ENCODE measurements around the gene MRPL20.
"Not testable (repeated sequence)": the region's sequence is repeated elsewhere in the genome, so short reads cannot be mapped to it uniquely, and the experiment has no call there.

Gene MRPL20

GRCh38 chr1:1406101-1406820, 832 bp downstream of the MRPL20 start:
- no peak for DNase-seq (ENCODE audit: low spot score)

DNA sequence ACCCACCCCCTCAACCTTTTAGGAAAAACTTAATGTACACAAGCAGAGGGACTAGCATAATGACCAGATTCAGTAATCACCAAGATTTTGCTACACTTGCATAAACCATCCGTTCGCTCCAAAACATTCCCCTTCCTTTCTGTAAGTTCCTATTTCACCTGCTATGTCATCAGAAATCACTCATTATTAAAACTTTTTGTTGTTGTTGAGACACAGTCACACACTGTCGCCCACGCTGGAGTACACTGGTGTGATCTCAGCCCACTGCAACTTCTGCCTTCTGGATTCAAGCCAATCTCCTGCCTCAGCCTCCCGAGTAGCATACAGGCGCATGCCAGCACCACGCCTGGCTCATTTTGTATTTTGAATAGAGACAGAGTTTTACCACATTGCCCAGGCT, 3.4 kb downstream of the MRPL20 start:
- no peak for DNase-seq (ENCODE audit: low spot score)

DNA sequence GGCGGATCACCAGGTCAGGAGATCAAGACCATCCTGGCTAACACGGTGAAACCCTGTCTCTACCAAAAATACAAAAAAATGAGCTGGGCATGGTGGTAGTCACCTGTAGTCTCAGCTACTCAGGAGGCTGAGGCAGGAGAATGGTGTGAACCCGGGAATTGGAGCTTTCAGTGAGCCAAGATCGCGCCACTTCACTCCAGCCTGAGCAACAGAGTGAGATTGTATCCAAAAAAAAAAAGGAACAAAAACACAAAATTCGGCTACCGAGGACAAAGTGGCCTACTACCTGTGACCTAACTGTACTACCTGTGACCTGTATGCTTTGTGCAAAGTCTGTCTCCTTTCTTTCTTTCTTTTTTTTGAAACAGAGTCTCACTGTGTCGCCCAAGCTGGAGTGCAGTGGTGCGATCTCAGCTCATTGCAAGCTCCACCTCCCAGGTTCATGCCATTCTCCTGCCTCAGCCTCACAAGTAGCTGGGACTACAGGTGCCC, 4.1 kb downstream of the MRPL20 start:
- not testable (repeated sequence) for DNase-seq (ENCODE audit: low spot score)

DNA sequence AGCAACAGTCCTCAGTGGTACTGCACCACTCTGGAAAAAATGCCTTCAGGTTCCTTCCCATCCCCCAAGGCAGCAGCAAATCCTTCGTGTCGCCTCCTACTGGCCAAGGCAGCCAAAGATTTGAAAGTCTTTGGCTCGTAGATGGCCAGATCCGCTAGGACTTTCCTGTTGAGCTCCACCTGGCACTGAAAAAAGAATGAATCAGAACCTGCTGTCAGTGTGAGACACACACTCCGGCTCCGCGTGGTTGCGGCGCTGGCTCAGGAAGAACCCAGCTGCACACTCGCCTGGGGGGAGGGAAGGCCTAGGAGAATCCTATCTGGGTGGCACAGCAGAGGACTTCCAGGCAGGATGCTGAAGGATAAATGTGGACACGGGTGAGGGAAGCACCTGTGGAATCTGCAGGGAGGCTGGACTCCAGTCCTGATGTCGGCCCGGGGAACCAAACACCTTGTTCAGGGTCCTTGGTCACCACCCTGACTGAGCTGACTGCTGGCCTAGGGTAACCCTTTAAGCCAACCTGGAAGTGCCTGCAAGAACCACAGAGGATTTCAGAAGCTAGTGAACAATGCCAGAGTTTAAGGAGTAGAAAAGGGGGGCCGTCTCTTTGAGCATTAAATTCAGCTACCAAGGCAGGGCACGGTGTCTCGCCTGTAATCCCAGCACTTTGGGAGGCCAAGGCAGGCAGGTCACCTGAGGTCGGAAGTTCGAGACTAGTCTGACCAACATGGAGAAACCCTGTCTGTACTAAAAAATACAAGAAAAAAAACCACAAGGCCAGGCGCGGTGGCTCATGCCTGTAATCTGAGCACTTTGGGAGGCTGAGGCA, 4.8 kb downstream of the MRPL20 start:
- peak; percentile 64 for DNase-seq (ENCODE audit: low spot score)

- no peak for DNase-seq (ENCODE audit: low spot score)
These were observed 5.6 kb downstream of the MRPL20 start for GRCh38 chr1:1401457-1402010.

GRCh38 chr1:1400576-1401456, 6.3 kb downstream of the MRPL20 start:
- no peak for DNase-seq (ENCODE audit: low spot score)

DNA sequence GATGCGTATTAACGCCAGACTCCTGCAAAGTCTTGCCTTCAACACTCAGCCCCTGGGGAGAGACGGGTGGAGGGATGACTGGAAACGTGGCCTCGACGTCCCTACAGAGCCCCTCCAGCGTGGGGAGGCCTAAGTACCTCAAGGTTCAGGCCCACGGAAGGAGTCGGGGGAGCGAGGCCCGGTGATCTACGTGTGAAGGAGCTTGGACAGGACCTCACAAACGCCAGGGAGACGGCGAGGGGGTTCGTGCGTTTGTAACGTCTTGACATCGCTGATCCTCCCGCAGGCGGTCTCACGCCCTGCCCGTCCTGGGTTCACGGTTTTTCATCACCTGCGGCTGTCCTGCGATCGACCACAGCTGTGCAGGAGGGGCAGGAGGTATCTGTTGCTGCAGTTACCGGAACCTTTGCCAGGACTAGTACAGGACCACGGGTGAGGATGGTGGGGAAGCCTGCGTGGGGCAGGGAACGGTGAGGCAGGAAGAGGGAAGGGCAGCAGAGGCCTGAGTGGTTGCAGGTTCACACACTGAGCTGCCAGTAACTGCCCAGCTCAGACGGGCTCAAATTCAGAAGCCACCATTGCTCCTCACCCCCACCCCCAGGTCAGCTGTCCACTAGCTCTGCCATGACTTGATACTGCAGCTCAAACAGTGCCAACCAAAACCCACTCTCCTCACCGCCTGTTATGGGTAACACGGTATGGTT, 7.1 kb downstream of the MRPL20 start:
- DNase-seq (ENCODE audit: low spot score), result no peak

DNA sequence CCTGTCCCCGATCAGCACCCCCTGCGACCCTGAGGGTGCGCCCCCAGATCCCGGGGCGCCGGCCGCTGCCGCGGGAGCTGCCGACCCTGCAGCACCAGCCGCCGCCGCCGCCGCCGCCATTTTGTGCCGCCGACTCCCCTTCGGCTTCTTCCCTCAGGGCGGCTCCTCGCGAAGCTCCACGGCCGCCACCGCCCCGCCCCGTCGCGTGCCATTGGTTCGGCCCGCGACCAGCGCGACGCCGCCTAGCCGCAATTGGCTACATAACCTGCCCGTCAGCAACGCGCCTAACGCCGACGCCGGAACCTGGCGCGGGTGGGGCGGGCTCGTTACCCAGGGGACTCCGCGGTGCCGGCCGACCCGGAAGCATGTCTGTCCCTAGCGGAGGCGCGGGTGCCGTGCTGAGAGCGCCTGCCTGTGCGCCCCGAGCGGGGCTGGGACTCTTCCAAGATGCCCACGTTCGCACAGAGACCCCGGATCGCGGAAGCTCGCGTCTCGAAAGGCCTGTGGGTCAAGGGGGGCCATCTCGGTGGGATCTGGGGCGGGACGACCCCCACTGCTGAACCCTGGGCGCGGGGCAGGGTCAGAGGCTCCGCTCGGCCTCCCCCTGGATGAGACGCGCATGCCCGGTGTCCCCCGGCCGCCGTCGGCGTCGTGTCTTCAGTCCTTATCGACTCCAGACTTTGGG, 7.8 kb downstream of the MRPL20 start, which contains the start of gene CCNL2:
CCNL2 (minus strand) TSS at position 149 of the 685 bp plus-strand sequence; CDS start at position 120, 29 bp downstream.
- DNase-seq (ENCODE audit: low spot score), result peak; percentile 99

DNA sequence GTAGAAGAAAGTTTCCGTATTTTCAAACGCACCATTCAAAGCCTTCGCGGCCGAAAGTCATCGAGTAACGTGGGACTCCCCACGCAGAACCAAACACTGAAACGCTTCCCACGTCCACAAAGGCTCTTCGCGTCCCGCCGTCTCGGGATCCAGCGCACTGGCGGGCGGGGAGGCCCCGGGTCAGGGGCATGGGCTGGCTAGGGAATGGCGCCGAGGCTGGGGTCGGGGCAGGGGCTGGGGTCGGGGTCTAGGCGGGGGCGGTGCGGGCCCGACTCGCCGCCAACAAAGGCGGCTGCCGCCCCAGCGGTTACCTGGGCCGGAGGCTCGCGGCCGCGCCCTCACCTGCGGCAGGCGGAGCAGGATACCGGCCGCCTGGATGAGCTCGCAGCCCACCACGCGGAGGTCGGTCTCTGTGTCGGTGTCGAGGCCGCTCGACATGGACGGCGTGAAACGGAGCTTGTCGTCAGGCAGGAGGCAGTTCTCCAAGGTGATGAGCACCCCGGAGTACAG, 8.4 kb downstream of the MRPL20 start:
- DNase-seq (ENCODE audit: low spot score), result no peak

DNA sequence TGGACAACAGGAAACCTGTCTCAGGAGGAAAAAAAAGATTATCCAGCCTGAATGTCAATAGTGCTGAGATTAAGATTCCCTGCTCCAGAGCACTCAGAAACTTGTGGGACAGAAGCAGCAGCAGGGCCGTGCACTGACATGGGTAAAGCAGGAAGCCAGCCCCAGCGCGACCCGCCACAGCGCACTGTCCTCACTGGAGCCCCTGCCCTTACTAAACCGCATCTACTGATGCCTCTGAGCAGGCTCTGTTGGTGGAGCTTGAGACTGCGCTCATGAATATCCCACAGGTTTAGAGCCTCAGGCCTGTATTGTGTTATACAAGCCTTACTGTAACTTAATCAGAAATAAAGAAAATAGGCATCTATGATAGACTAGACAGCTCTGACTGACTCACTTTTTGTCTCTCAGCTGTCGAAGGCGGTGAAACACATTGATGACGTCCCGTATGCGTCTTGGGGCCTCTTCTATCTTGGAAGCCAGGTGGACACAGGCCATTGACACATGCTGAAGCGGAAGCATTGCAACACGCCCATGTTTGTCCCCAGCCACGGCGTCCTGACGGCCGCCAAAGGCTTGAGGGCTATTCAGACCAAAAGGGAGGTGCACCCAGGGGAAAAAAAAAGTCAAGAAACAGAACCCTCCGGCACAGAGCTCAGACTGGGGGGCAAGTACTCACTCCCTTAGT, 9.1 kb downstream of the MRPL20 start:
- no peak for DNase-seq (ENCODE audit: low spot score)

DNA sequence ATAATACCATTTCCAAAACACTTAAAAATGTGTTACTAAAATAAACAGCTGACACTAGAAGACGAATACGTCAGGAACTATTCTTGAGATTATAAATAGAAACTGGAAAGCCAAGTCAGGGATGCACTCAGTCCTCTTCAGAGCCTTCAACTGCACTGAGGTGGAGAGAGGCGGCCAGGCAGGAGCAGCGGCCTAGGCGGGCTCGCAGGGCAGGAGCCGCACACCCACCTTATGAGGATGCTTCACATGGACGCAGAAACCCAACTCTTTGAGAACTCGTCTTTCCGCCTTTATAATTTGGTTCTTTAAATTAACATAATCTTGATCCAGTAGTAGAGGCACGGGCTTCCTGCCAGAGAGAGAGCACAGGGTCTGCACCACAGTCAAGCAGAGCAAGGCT, 11.9 kb downstream of the MRPL20 start:
- DNase-seq (ENCODE audit: low spot score), result no peak

- no peak for DNase-seq (ENCODE audit: low spot score)
These were observed 13.0 kb downstream of the MRPL20 start for GRCh38 chr1:1394116-1394515.

DNA sequence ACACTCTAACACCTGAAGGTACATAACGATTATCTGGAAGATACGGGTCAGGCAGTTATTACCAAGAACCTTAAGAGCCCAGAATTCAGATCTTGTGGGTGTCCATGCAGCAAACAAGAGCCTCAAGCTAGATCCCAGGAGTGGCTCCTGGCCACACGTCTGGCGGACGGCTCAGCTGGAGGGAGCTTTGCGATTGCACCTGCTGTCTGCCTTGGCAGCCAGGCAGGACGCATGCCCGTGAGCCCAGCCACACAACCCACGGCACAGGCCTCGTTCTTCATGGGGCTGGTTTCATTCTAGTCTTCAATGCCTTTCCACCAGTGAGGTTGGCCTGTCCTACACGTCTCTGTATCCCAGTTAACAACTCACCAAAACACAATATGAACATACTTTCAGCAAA, 13.7 kb downstream of the MRPL20 start:
- DNase-seq (ENCODE audit: low spot score), result peak; percentile 1

DNA sequence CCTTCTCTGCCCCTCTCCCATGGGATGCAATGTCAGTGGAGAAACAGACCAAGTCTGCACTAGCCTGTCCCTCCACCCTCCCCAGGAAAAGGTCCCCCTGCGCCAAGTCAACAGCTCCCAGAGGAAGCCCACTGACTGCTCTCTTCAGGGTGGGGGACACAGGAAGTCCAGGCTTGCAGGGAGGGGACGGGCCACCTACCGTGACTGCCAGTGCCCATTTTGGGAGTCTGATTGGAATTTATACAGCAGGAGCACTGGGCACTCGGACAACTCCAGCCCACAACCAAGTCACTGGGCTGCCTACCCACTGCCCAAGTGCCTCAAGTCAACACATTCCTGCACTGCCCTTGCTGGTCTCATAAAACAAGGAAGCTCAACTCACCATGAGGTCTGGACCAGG, 14.1 kb downstream of the MRPL20 start:
- DNase-seq (ENCODE audit: low spot score), result peak; percentile 1

DNA sequence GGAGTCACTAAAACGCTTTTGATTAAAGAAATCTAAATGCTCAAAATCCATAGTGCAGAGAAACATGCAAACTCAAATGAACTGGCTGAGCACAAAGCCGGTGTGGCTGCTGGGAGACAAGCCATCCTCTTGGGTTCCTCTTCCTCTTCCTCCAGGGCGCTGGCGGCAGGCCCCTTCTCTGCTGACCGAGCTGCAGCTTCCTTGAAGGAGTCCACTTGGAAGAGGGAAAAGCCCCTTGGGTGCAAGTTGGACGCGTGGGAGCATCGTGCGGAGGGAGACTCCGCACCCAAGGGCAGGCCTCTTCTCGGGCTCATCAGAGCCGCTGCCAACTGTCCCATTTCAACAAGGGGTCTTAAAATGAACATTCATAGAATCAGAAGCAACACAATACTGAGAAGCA, 15.9 kb downstream of the MRPL20 start:
- DNase-seq (ENCODE audit: low spot score), result peak; percentile 1

GRCh38 chr1:1390675-1391074, 16.4 kb downstream of the MRPL20 start:
- no peak for DNase-seq (ENCODE audit: low spot score)

- no peak for DNase-seq (ENCODE audit: low spot score)
These were observed 19.0 kb downstream of the MRPL20 start for GRCh38 chr1:1388078-1388472.

- peak; percentile 4 for DNase-seq (ENCODE audit: low spot score)
These were observed 19.7 kb downstream of the MRPL20 start for GRCh38 chr1:1387098-1388077.

GRCh38 chr1:1385931-1386330, 21.2 kb downstream of the MRPL20 start:
- DNase-seq (ENCODE audit: low spot score), result peak; percentile 3

All from AG20443 (cell line).